ENCODE results near the gene HDAC4.
A peak's percentile ranks its signal among the peaks of the same experiment; 100 is the strongest.
"Not testable (repeated sequence)": the region's sequence is repeated elsewhere in the genome, so short reads cannot be mapped to it uniquely, and the experiment has no call there.

The HDAC4 gene

GRCh38 chr2:239285071-239285931, 115.5 kb downstream of the HDAC4 start:
- in situ Hi-C loops (cut with MboI; ENCODE audit: low pct_unique_long_range_greater_than_20kb, low sequenced_read_pairs, unreplicated experiment): no loop called here

GRCh38 chr2:239283961-239284795, 116.6 kb downstream of the HDAC4 start:
- in situ Hi-C loops (cut with MboI; ENCODE audit: low pct_unique_long_range_greater_than_20kb, low sequenced_read_pairs, unreplicated experiment): no loop called here
- DNase-seq (ENCODE audit: low spot score): no peak
- TF ChIP-seq CTCF (IDR thresholded peaks at IDR 0.05; ENCODE audit: extremely low read depth, insufficient read depth, missing control alignments): peak; percentile 27

More at GRCh38 chr2:239285071-239285931, 115.5 kb downstream of the HDAC4 start:
- peak; percentile 66 for DNase-seq (ENCODE audit: low spot score)
- TF ChIP-seq CTCF (IDR thresholded peaks at IDR 0.05; ENCODE audit: extremely low read depth, insufficient read depth, missing control alignments): no peak

- no peak for TF ChIP-seq CTCF (IDR thresholded peaks at IDR 0.05; ENCODE audit: extremely low read depth, insufficient read depth, missing control alignments)
- DNase-seq (ENCODE audit: low spot score): no peak
- in situ Hi-C loops (cut with MboI; ENCODE audit: low pct_unique_long_range_greater_than_20kb, low sequenced_read_pairs, unreplicated experiment): no loop called here
These were observed 117.4 kb downstream of the HDAC4 start for GRCh38 chr2:239283288-239283945.

- no peak for DNase-seq (ENCODE audit: low spot score)
- TF ChIP-seq CTCF (IDR thresholded peaks at IDR 0.05; ENCODE audit: extremely low read depth, insufficient read depth, missing control alignments): no peak
- in situ Hi-C loops (cut with MboI; ENCODE audit: low pct_unique_long_range_greater_than_20kb, low sequenced_read_pairs, unreplicated experiment): no loop called here
These were observed 118.2 kb downstream of the HDAC4 start for GRCh38 chr2:239282448-239283287.

GRCh38 chr2:239280296-239281017, 120.4 kb downstream of the HDAC4 start:
- in situ Hi-C loops (cut with MboI; ENCODE audit: low pct_unique_long_range_greater_than_20kb, low sequenced_read_pairs, unreplicated experiment); DNase-seq (ENCODE audit: low spot score): not testable (repeated sequence)

Data from GM13977 (cell line).